SK-N-SH treated with all-trans-retinoic acid at 6 μM for 48 hours (cell line): ENCODE data around the gene MMP20.

Experiments
- ATAC-seq: fragments of 200-7000 bp; cut with Tn5 transposase; 3 replicates; pipeline ENCODE4 v1.9.1; 2020; ENCODE audit warnings: mild to moderate bottlenecking, moderate library complexity
- ARNTL ChIP-seq: fragments of 450-650 bp; formaldehyde crosslinking; IDR thresholded peaks from 2 replicates; pipeline ENCODE4 v1.5.0; 2020; ENCODE audit warnings: low read depth, mild to moderate bottlenecking, moderate library complexity, borderline replicate concordance
- BACH2 ChIP-seq: fragments of 250-450 bp; sonication (Bioruptor Pico); IDR thresholded peaks from 2 replicates; pipeline ENCODE4 v1.9.0; 2021; ENCODE audit warnings: mild to moderate bottlenecking, borderline replicate concordance
- CREB5 ChIP-seq: fragments of 250-450 bp; sonication (Bioruptor Pico); IDR thresholded peaks from 2 replicates; pipeline ENCODE4 v1.5.1; 2020; ENCODE audit warnings: low read depth, mild to moderate bottlenecking, moderate library complexity
- CSDC2 ChIP-seq: fragments of 250-450 bp; sonication (Bioruptor Pico); IDR thresholded peaks from 2 replicates; pipeline ENCODE4 v1.5.0; 2020; ENCODE audit warnings: mild to moderate bottlenecking, moderate library complexity
- CSRNP3 ChIP-seq: fragments of 250-450 bp; sonication (Bioruptor Pico); IDR thresholded peaks from 2 replicates; pipeline ENCODE4 v1.5.1; 2021; ENCODE audit warnings: mild to moderate bottlenecking, moderate library complexity
- ISL1 ChIP-seq: fragments of 250-450 bp; sonication (Bioruptor Pico); IDR thresholded peaks from 2 replicates; pipeline ENCODE4 v2.1.2; 2022; ENCODE audit warnings: mild to moderate bottlenecking, moderate library complexity
- OSR1 ChIP-seq: fragments of 250-450 bp; sonication (Bioruptor Pico); IDR thresholded peaks from 2 replicates; pipeline ENCODE4 v1.8.0; 2022; ENCODE audit warnings: moderate library complexity, mild to moderate bottlenecking, inconsistent platforms
- POU6F1 ChIP-seq: fragments of 250-450 bp; sonication (Bioruptor Pico); IDR thresholded peaks from 2 replicates; pipeline ENCODE4 v1.8.0; 2021; ENCODE audit warnings: low read depth, mild to moderate bottlenecking, moderate library complexity, borderline replicate concordance
- PPARA ChIP-seq: fragments of 250-450 bp; sonication (Bioruptor Pico); IDR thresholded peaks from 2 replicates; pipeline ENCODE4 v1.5.0; 2020; ENCODE audit warnings: mild to moderate bottlenecking, borderline replicate concordance
- RARB ChIP-seq: fragments of 250-450 bp; sonication (Bioruptor Pico); IDR thresholded peaks from 2 replicates; pipeline ENCODE4 v1.8.0; 2021; ENCODE audit warnings: mild to moderate bottlenecking, moderate library complexity
- SNAI2 ChIP-seq: fragments of 250-450 bp; sonication (Bioruptor Pico); IDR thresholded peaks from 2 replicates; pipeline ENCODE4 v1.5.0; 2020; ENCODE audit warnings: mild to moderate bottlenecking, moderate library complexity
- TCF4 ChIP-seq: fragments of 250-450 bp; sonication (Bioruptor Pico); IDR thresholded peaks from 2 replicates; pipeline ENCODE4 v1.8.0; 2021; ENCODE audit warnings: mild to moderate bottlenecking, moderate library complexity, borderline replicate concordance
- TOX ChIP-seq: fragments of 250-450 bp; sonication (Bioruptor Pico); IDR thresholded peaks from 2 replicates; pipeline ENCODE4 v1.8.0; 2021; ENCODE audit warnings: mild to moderate bottlenecking, moderate library complexity, borderline replicate concordance
- TSHZ2 ChIP-seq: fragments of 250-450 bp; sonication (Bioruptor Pico); IDR thresholded peaks from 2 replicates; pipeline ENCODE4 v1.5.0; 2020; ENCODE audit warnings: mild to moderate bottlenecking, moderate library complexity
- ZC3H10 ChIP-seq: fragments of 250-450 bp; sonication (Bioruptor Pico); IDR thresholded peaks from 2 replicates; pipeline ENCODE4 v1.5.1; 2021; ENCODE audit warnings: mild to moderate bottlenecking, moderate library complexity
- ZFP30 ChIP-seq: fragments of 450-650 bp; formaldehyde crosslinking; IDR thresholded peaks from 2 replicates; pipeline ENCODE4 v1.5.0; 2022; ENCODE audit warnings: mild to moderate bottlenecking, moderate library complexity
- ZNF565 ChIP-seq: fragments of 450-650 bp; formaldehyde crosslinking; conservative IDR thresholded peaks from 2 replicates; pipeline ENCODE4 v1.5.0; 2020; ENCODE audit warnings: low read depth, mild to moderate bottlenecking, moderate library complexity
- ZNF70 ChIP-seq: fragments of 450-650 bp; formaldehyde crosslinking; IDR thresholded peaks from 2 replicates; pipeline ENCODE4 v1.5.0; 2020; ENCODE audit warnings: mild to moderate bottlenecking, moderate library complexity
- ZNF8 ChIP-seq: fragments of 450-650 bp; formaldehyde crosslinking; IDR thresholded peaks from 2 replicates; pipeline ENCODE4 v1.5.0; 2020; ENCODE audit warnings: mild to moderate bottlenecking, moderate library complexity

MMP20 gene

GRCh38 chr11:102544594-102544993, 80.5 kb downstream of the MMP20 start:
- TF ChIP-seq ISL1 (CRISPR knock-in tag), result no peak
- no peak for TF ChIP-seq ZNF70
- TF ChIP-seq ARNTL (CRISPR knock-in tag), result no peak
- no peak for TF ChIP-seq TCF4 (CRISPR knock-in tag)
- TF ChIP-seq PPARA, result no peak
- TF ChIP-seq BACH2, result no peak
- TF ChIP-seq, all 23 proteins: peak for 0
- no peak for ATAC-seq

- TF ChIP-seq TSHZ2 (CRISPR knock-in tag) (no peak), ARNTL (CRISPR knock-in tag) (no peak), ISL1 (CRISPR knock-in tag) (no peak), ZNF565 (no peak), CSRNP3 (CRISPR knock-in tag) (no peak), SNAI2 (CRISPR knock-in tag) (no peak), ZNF8 (CRISPR knock-in tag) (no peak), CREB5 (CRISPR knock-in tag) (no peak)
- no peak for ATAC-seq
Observed at GRCh38 chr11:102539567-102539966, 85.6 kb downstream of the MMP20 start.

- ATAC-seq, result no peak
- TF ChIP-seq TOX (CRISPR knock-in tag), result no peak
- no peak for TF ChIP-seq ZFP30 (CRISPR knock-in tag)
- TF ChIP-seq RARB, result no peak
- TF ChIP-seq ZNF8 (CRISPR knock-in tag), result no peak
- TF ChIP-seq POU6F1 (CRISPR knock-in tag), result no peak
- no peak for TF ChIP-seq ZNF565
- no peak for TF ChIP-seq ISL1 (CRISPR knock-in tag)
- TF ChIP-seq TSHZ2 (CRISPR knock-in tag), result no peak
- TF ChIP-seq CSRNP3 (CRISPR knock-in tag), result no peak
- TF ChIP-seq CREB5 (CRISPR knock-in tag), result no peak
- no peak for TF ChIP-seq CSDC2 (CRISPR knock-in tag)
- no peak for TF ChIP-seq ZC3H10 (CRISPR knock-in tag)
- no peak for TF ChIP-seq TCF4 (CRISPR knock-in tag)
- TF ChIP-seq BACH2, result no peak
- TF ChIP-seq OSR1, result no peak
- TF ChIP-seq SNAI2 (CRISPR knock-in tag), result no peak
- TF ChIP-seq, all 23 proteins: peak for 0
Observed at GRCh38 chr11:102538932-102539331, 86.2 kb downstream of the MMP20 start.
